Kidney (tissue), 14 donors: ENCODE measurements around the gene FFAR3. TPM values are rescaled to one million over a fixed set of nuclear protein-coding genes. Genes with fewer than 3 reads are reported as not detected.
A peak's percentile ranks its signal among the peaks of the same experiment; 100 is the strongest.

Experiments used
- DNase-seq, 5 donors: peaks; one replicate each; pipeline ENCODE4 v3.0.0-alpha.2; 2013 to 2020
- FAIRE-seq: peaks from 2 replicates; lab custom pipeline; 2012; peaks lifted over from hg19 to GRCh38; lab: Jason Lieb, UNC
- H3K27ac ChIP-seq, 2 donors: one replicate each; pipeline ENCODE4 v1.7.0; 2013; ENCODE audit warnings: low read depth in 2 of 2, low read length in 2 of 2, inconsistent platforms in 1 of 2
- H3K27me3 ChIP-seq: one replicate; pipeline ENCODE4 v1.7.1; 2013; ENCODE audit warnings: low read length, inconsistent platforms; ENCODE audit not compliant: control insufficient read depth, insufficient read depth
- H3K36me3 ChIP-seq, 3 donors: one replicate each; pipeline versions ENCODE4 v1.7.0 to v1.7.1; 2013; ENCODE audit warnings: low read length in 3 of 3, control low read depth in 1 of 3, inconsistent platforms in 1 of 3; ENCODE audit not compliant: insufficient read depth in 3 of 3, control insufficient read depth in 2 of 3
- H3K4me1 ChIP-seq, 3 donors: one replicate each; pipeline versions ENCODE4 v1.7.0 to v1.7.1; 2013; ENCODE audit warnings: low read length in 3 of 3, inconsistent platforms in 1 of 3, low read depth in 1 of 3; ENCODE audit not compliant: control insufficient read depth in 2 of 3, insufficient read depth in 2 of 3
- H3K4me3 ChIP-seq, 3 donors: one replicate each; pipeline versions ENCODE4 v1.7.0 to v1.8.1; 2013; ENCODE audit warnings: low read length in 3 of 3, control low read depth in 1 of 3, inconsistent platforms in 1 of 3
- H3K9ac ChIP-seq, 3 donors: one replicate each; pipeline versions ENCODE4 v1.7.0 to v1.7.1; 2013; ENCODE audit warnings: low read length in 3 of 3, control low read depth in 1 of 3, inconsistent platforms in 1 of 3
- H3K9me3 ChIP-seq, 3 donors: one replicate each; pipeline versions ENCODE4 v1.7.0 to v1.7.1; 2013; ENCODE audit warnings: low read length in 3 of 3, control low read depth in 1 of 3, inconsistent platforms in 1 of 3; ENCODE audit not compliant: control insufficient read depth in 2 of 3, insufficient read depth in 1 of 3
- CTCF ChIP-seq: IDR thresholded peaks from 3 replicates; pipeline ENCODE4 v1.5.1; 2012; ENCODE audit warnings: mild to moderate bottlenecking, moderate library complexity, borderline replicate concordance; ENCODE audit not compliant: insufficient read depth; ENCODE audit errors: extremely low read depth
- intact Hi-C: fragments of 100-400 bp; cut with DNase I; formaldehyde crosslinking; loops from one replicate; pipeline ENCODE4 v1.11.1; 2022
- polyA plus RNA-seq: library from polyadenylated mRNA; stranded (reverse); fragments of 350-450 nt; fragmentation: Illumina TruSeq; extraction: RNeasy Lipid Tissue Mini Kit (QIAGEN cat#74804); gene quantifications from one replicate; pipeline ENCODE4 v1.2.3, GENCODE V29; 2014; ENCODE audit warnings: low read depth, low replicate concordance; ENCODE audit not compliant: insufficient read depth
- total RNA-seq: library from RNA; stranded (reverse); fragmentation: NEBNext Ultra II Directional; extraction: Animal tissue kit (Norgen Biotek cat#: 25700); gene quantifications from one replicate; pipeline ENCODE4 v1.2.1, GENCODE V29; 2021
- donor health status: control.
- donor health status: control.
- donor health status: control.
- donor health status: control.
- donor health status: control.
- donor health status: DM: yes; HTN: yes; CAD: no.
- donor health status: Normal renal cell carcinoma (clear cell type).

Gene FFAR3
- total and polyA plus RNA-seq, 2 donors from 2014 or later = not detected

- Histone ChIP-seq H3K4me1 (peaks cover 0 to 5% (median 4%) of the 10 kb centered on the region in 3 donors), H3K4me3 (no peak overlapping the region), H3K27me3 (no peaks in the 10 kb centered on the region), H3K27ac (no peak overlapping the region), H3K9ac (no peak overlapping the region), H3K36me3 (no peaks in the 10 kb centered on the region), H3K9me3 (no peaks in the 10 kb centered on the region)
- no peak for FAIRE-seq
- DNase-seq = peak in 1 of 5 donors; percentile 54
- TF ChIP-seq CTCF = no peak
- intact Hi-C loops = no loop called here
These were observed 44.7 kb upstream of the FFAR3 start for GRCh38 chr19:35313587-35313986.

DNA sequence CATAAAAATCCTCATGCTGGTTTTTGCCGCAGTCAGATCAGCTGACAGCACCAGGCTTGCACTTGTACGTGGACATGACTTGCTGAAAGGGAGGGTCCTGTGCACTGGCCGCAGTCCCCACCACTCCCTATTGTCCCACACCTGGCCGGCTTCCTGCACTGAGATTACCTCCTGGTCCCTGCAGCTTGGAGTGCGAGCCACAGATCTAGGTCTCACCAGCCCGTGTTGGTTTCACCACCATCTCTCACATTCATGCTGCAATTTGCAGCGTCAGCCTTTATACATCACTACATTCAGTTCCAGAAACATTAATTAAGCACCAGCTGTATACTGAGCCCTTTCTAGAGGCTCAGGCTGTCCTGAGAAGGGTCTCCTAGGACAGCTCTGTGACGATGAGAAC, 44.2 kb upstream of the FFAR3 start:
- no peaks in the 10 kb centered on the region for H3K27me3 ChIP-seq
- no peak for TF ChIP-seq CTCF
- intact Hi-C loops = no loop called here
- no peak for DNase-seq
- no peaks in the 10 kb centered on the region for H3K36me3 ChIP-seq
- H3K27ac ChIP-seq = no peak overlapping the region
- no peaks in the 10 kb centered on the region for H3K9me3 ChIP-seq
- no peak overlapping the region for H3K9ac ChIP-seq
- no peak for FAIRE-seq
- H3K4me3 ChIP-seq = no peak overlapping the region
- peaks cover 0 to 7% (median 3%) of the 10 kb centered on the region in 3 donors for H3K4me1 ChIP-seq

DNA sequence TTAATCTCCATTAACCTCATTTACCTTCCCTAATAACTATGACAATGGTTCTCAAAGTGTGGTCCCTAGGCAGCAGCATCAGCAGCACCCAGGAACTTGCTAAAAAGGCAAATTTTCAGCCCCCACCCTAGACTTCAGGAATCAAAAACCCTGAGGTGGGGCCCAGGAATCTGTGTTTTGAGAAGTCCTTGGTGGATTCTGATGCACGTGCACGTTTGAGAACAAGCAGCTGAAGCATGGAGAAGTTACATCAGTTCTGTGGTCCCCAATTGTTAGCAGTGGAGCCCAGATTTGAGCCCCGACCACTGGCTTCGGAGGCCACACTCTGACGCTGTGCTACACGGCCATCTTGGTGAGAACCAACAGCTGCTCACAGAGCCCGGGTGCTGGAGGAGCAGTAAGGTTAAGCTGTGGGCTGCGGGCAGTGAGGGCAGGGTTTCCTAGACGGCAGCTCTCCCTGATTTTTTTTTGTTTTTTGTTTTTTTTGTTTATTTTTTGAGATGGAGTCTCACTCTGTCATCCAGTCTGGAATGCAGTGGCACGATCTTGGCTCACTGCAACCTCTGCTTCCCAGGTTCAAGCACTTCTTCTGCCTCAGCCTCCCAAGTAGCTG, 43.3 kb upstream of the FFAR3 start:
- Histone ChIP-seq H3K4me3 (no peak overlapping the region), H3K4me1 (peaks cover 0 to 8% (median 0%) of the 10 kb centered on the region in 3 donors), H3K9me3 (no peaks in the 10 kb centered on the region), H3K27ac (no peak overlapping the region), H3K36me3 (no peaks in the 10 kb centered on the region), H3K9ac (no peak overlapping the region), H3K27me3 (no peaks in the 10 kb centered on the region)
- DNase-seq (no peak), FAIRE-seq (no peak)
- no peak for TF ChIP-seq CTCF
- intact Hi-C loops = no loop called here

DNA sequence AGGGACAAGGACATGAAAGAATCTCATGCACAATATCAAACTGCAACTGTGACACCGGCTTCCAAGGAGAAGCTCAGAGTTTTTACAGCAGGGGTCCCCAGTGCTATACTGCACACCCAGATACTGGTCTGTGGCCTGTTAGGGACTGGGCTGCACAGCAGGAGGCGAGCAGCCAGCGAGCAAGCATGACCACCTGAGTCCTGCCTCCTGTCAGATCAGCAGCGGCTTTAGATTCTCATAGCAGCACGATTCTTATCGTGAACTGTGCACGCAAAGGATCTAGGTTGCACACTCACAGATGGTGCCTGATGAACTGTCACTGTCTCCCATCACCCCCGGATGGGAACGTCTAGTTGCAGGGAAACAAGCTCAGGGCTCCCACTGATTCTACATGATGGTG, 42.4 kb upstream of the FFAR3 start:
- no peak for TF ChIP-seq CTCF
- no peak for FAIRE-seq
- H3K27ac ChIP-seq = no peak overlapping the region
- H3K9me3 ChIP-seq = no peaks in the 10 kb centered on the region
- H3K4me3 ChIP-seq = no peak overlapping the region
- no peaks in the 10 kb centered on the region for H3K36me3 ChIP-seq
- DNase-seq = peak in 1 of 5 donors; percentile 31
- intact Hi-C loops = no loop called here
- H3K4me1 ChIP-seq = peaks cover 0 to 6% (median 0%) of the 10 kb centered on the region in 3 donors
- no peaks in the 10 kb centered on the region for H3K27me3 ChIP-seq
- H3K9ac ChIP-seq = no peak overlapping the region
